SJSA1 (cell line): ENCODE data around the gene IGSF22. TPM values are rescaled to one million over a fixed set of nuclear protein-coding genes. Genes with fewer than 3 reads are reported as not detected.
"Not testable (repeated sequence)": the region's sequence is repeated elsewhere in the genome, so short reads cannot be mapped to it uniquely, and the experiment has no call there.

Experiments used
- DNase-seq, 2 experiments: peaks; one replicate each; pipeline ENCODE4 v3.0.0-alpha.2; 2015 to 2020; ENCODE audit warnings: low spot score in 2 of 2, low read depth in 1 of 2
- H3K27ac ChIP-seq: fragments of 250-450 bp; sonication (Bioruptor Pico); 2 replicates; pipeline ENCODE4 v1.5.1; 2020; ENCODE audit warnings: mild to moderate bottlenecking, moderate library complexity
- H3K27me3 ChIP-seq: fragments of 250-450 bp; sonication (Bioruptor Pico); replicated peaks from 2 replicates; pipeline ENCODE4 v1.5.1; 2020; ENCODE audit warnings: mild to moderate bottlenecking, moderate library complexity
- H3K36me3 ChIP-seq: fragments of 250-450 bp; sonication (Bioruptor Pico); 2 replicates; pipeline ENCODE4 v1.5.1; 2020; ENCODE audit warnings: mild to moderate bottlenecking
- H3K4me1 ChIP-seq: fragments of 250-450 bp; sonication (Bioruptor Pico); replicated peaks from 2 replicates; pipeline ENCODE4 v1.6.1; 2021; ENCODE audit warnings: mild to moderate bottlenecking
- H3K4me3 ChIP-seq: fragments of 250-450 bp; sonication (Bioruptor Pico); 2 replicates; pipeline ENCODE4 v1.5.1; 2020; ENCODE audit warnings: mild to moderate bottlenecking
- H3K9me3 ChIP-seq: fragments of 250-450 bp; sonication (Bioruptor Pico); replicated peaks from 2 replicates; pipeline ENCODE4 v1.5.1; 2020; ENCODE audit warnings: mild to moderate bottlenecking
- total RNA-seq: library from RNA; depleted of rRNA; stranded (reverse); fragments of >200 nt; shearing (Covaris generic); gene quantifications from 2 replicates; pipeline ENCODE4 v1.2.3, GENCODE V29; 2014

IGSF22 gene
- total RNA-seq, 1 experiment from 2014 or later = not detected

- DNase-seq = no peak
- Histone ChIP-seq H3K4me3 (no peak overlapping the region), H3K9me3 (no peaks in the 10 kb centered on the region), H3K36me3 (no peaks in the 10 kb centered on the region), H3K27ac (no peak overlapping the region), H3K27me3 (no peaks in the 10 kb centered on the region), H3K4me1 (peaks cover 7% of the 10 kb centered on the region; the same call in 1 of the 2 replicates)
Measured at GRCh38 chr11:18700872-18701271, 25.1 kb downstream of the IGSF22 start.

GRCh38 chr11:18700375-18700774 is 25.6 kb downstream of the IGSF22 start:
- Histone ChIP-seq H3K4me1 (peaks cover 3% of the 10 kb centered on the region; the same call in 1 of the 2 replicates), H3K27me3 (no peaks in the 10 kb centered on the region), H3K36me3 (no peaks in the 10 kb centered on the region), H3K4me3 (no peak overlapping the region), H3K9me3 (no peaks in the 10 kb centered on the region), H3K27ac (no peak overlapping the region)
- no peak for DNase-seq

DNA sequence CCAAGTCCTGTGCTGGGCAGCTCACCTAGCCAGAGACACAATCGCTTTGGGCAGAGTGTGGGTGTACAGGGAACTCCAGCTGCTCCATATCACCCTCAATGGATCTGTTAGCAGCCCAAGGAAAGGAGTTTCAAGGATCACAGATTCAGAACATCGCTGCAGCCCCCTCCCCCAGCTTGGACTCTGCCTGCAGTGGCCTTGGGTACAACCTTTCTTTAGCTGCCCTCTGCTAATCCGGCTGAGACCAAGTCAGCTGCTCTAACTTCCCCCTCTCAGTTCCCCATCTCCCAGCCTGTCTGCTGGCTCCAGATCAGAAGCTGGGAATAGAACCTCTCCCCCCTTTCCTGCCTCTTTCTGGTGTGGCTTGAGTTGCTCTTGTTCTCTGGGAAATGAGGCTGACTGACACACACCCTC is 26.1 kb downstream of the IGSF22 start:
- H3K4me1 ChIP-seq = peaks cover 3% of the 10 kb centered on the region; the same call in 1 of the 2 replicates
- H3K36me3 ChIP-seq = no peaks in the 10 kb centered on the region
- no peak overlapping the region for H3K27ac ChIP-seq
- DNase-seq = no peak
- no peaks in the 10 kb centered on the region for H3K9me3 ChIP-seq
- no peaks in the 10 kb centered on the region for H3K27me3 ChIP-seq
- H3K4me3 ChIP-seq = no peak overlapping the region

GRCh38 chr11:18699269-18699596 is 26.8 kb downstream of the IGSF22 start:
- Histone ChIP-seq H3K27me3 (no peaks in the 10 kb centered on the region), H3K4me1 (peaks cover 3% of the 10 kb centered on the region; the same call in 1 of the 2 replicates), H3K27ac (no peak overlapping the region), H3K36me3 (no peaks in the 10 kb centered on the region), H3K4me3 (peak overlapping the region; percentile 72), H3K9me3 (no peaks in the 10 kb centered on the region)
- DNase-seq = no peak

- Histone ChIP-seq H3K4me1 (peaks cover 3% of the 10 kb centered on the region; the same call in 1 of the 2 replicates), H3K9me3 (no peaks in the 10 kb centered on the region), H3K27me3 (no peaks in the 10 kb centered on the region), H3K4me3 (peak within 1 kb of the TSS; percentile 72), H3K36me3 (no peaks in the 10 kb centered on the region), H3K27ac (no peak within 1 kb of the TSS)
- peak; percentile 70 to 72 for DNase-seq
Measured at GRCh38 chr11:18698341-18699268, 27.4 kb downstream of the IGSF22 start, which contains the start of gene TMEM86A. TMEM86A (plus strand) TSS chr11:18698779; CDS start chr11:18698887, 108 bp downstream.

- no peak for DNase-seq
- peaks cover 3% of the 10 kb centered on the region; the same call in 1 of the 2 replicates for H3K4me1 ChIP-seq
- H3K36me3 ChIP-seq = no peaks in the 10 kb centered on the region
- H3K27me3 ChIP-seq = no peaks in the 10 kb centered on the region
- H3K4me3 ChIP-seq = no peak overlapping the region
- no peaks in the 10 kb centered on the region for H3K9me3 ChIP-seq
- H3K27ac ChIP-seq = no peak overlapping the region
Measured at GRCh38 chr11:18697576-18697975, 28.4 kb downstream of the IGSF22 start.

DNA sequence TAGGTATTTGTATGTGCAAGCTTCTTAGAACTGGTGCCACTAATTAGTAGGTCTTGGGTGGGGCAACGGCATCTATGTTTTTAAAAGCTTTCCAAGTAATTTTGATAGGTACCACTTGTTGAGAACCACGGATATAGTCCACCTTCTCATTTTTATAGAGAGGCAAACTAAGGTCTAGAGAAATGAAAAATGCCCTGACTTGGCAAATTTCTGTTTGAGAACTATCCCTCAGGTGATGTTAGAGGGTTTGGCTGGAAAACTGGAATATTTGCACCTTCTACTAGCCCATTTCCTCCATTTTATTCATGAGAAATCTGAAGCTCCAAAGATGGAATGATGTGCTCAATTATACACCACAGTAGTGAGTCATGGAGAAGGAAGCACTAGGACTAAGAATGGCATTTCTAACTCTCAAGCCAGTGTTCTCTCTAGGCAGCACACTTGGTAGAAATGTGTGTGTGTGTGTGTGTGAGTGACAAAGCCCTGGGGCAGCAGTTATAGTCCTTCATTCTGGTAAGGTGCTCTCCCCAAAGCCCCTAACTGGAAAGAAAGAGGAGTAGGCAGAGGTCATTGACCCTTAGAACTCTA is 29.3 kb downstream of the IGSF22 start:
- Histone ChIP-seq H3K27ac (no peak overlapping the region), H3K9me3 (no peaks in the 10 kb centered on the region)
- no peak for DNase-seq

GRCh38 chr11:18692941-18693760 is 32.8 kb downstream of the IGSF22 start:
- Histone ChIP-seq H3K27me3 (no peaks in the 10 kb centered on the region), H3K36me3 (no peaks in the 10 kb centered on the region), H3K27ac (no peak overlapping the region), H3K4me1 (peaks cover under 1% of the 10 kb centered on the region; the same call in 1 of the 2 replicates), H3K9me3 (no peaks in the 10 kb centered on the region), H3K4me3 (no peak overlapping the region)
- DNase-seq = no peak

More for the DNA sequence above, 29.3 kb downstream of the IGSF22 start:
- H3K4me3 ChIP-seq = no peak overlapping the region
- no peaks in the 10 kb centered on the region for H3K27me3 ChIP-seq
- peaks cover 3% of the 10 kb centered on the region; the same call in 1 of the 2 replicates for H3K4me1 ChIP-seq
- no peaks in the 10 kb centered on the region for H3K36me3 ChIP-seq

- H3K4me3 ChIP-seq, H3K4me1 ChIP-seq, H3K9me3 ChIP-seq, DNase-seq, H3K27ac ChIP-seq, H3K36me3 ChIP-seq, H3K27me3 ChIP-seq: not testable (repeated sequence)
Measured at GRCh38 chr11:18691467-18692140, 34.4 kb downstream of the IGSF22 start.

- Histone ChIP-seq H3K9me3 (no peaks in the 10 kb centered on the region), H3K27ac (no peak overlapping the region), H3K4me1 (no peaks in the 10 kb centered on the region), H3K4me3 (no peak overlapping the region), H3K27me3 (no peaks in the 10 kb centered on the region), H3K36me3 (no peaks in the 10 kb centered on the region)
- DNase-seq = no peak
Measured at GRCh38 chr11:18684267-18684666, 41.7 kb downstream of the IGSF22 start.

DNA sequence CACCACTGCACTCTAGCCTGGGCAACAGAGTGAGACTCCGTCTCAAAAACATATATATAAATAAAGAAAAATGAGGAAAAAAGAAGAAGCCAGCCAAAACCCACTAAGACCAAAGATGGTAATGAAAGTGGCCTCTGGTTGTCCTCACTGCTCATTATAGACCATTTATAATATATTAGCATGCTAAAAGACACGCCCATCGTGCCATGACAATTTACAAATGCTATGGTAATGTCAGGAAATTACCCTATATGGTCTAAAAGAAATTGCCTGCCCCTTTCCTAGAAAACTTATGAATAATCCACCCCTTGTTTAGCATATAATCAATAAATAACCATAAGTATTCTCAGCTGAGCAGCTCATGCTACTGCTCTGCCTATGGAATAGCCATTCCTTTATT is 43.5 kb downstream of the IGSF22 start:
- Histone ChIP-seq H3K27me3 (no peaks in the 10 kb centered on the region), H3K4me3 (no peak overlapping the region), H3K9me3 (no peaks in the 10 kb centered on the region), H3K27ac (no peak overlapping the region), H3K4me1 (no peaks in the 10 kb centered on the region), H3K36me3 (no peaks in the 10 kb centered on the region)
- no peak for DNase-seq

DNA sequence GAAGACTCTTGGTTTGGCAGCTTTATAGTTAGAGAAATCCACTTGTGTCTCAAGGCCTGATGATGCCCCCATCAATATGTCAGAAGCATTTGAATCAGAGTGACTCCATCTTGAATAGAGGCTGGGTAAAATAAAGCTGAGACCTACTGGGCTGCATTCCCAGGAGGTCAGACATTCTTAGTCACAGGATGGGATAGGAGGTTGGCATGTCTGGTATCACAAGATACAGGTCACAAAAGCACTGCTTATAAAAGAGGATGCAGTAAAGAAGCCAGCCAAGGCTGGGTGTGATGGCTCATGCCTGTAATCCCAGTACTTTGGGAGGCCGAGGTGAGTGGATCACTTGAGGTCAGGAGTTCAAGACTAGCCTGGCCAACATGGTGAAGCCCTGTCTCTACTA is 44.0 kb downstream of the IGSF22 start:
- H3K27me3 ChIP-seq, H3K27ac ChIP-seq, H3K4me1 ChIP-seq, DNase-seq, H3K4me3 ChIP-seq, H3K36me3 ChIP-seq, H3K9me3 ChIP-seq: not testable (repeated sequence)

DNA sequence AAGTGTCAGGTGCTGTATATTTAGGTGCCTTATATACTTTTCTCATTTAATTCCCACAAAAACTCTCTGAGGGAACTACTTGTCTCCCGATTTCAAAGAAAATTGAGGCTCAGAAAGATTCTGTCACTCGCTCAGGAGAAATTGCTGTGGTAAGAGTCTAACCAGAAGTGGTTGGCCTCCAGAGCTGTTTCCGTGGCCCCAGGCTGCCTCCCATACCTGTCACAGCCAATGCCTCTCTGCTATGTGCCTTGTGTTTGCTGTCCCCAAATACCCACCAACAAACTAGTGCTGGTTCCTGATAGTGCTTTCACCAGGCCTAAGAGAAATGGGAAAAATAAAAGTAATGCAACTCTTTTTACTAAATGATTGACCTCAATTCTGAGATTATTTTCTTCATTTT is 48.4 kb downstream of the IGSF22 start:
- DNase-seq = no peak
- Histone ChIP-seq H3K36me3 (no peaks in the 10 kb centered on the region), H3K27me3 (no peaks in the 10 kb centered on the region), H3K4me1 (no peaks in the 10 kb centered on the region), H3K4me3 (no peak overlapping the region), H3K27ac (no peak overlapping the region), H3K9me3 (no peaks in the 10 kb centered on the region)
